T1000 (cell line): ENCODE results near the gene CNTN4.

Experiments
- DNase-seq: peaks from one replicate; lab custom pipeline; 2025; ENCODE audit warnings: mixed read lengths; lab: John Stamatoyannopoulos, UW

CNTN4 gene

GRCh38 chr3:2153053-2153452 is 54.4 kb downstream of the CNTN4 start:
- no peak for DNase-seq

DNA sequence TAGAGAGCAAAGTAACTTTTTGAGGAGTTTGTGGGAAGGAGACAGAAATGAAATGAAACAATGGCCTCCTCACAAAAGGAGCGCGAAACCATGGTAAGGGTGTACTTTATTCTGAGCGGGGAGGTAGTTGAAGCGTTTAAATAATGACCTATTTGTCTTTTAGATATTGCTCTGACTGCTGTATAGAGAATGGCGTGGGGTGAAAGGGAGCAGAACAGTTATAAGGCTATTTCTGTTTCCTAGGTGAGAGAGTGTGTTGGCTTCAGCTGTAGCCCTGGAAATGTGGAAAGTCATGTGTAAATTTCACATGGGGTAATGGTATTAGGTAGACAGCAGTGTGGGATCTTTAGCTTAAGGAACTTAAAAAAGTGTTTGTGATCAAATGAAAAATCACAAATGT is 54.9 kb downstream of the CNTN4 start:
- DNase-seq = no peak

GRCh38 chr3:2154621-2155020 is 56.0 kb downstream of the CNTN4 start:
- DNase-seq = no peak

GRCh38 chr3:2156244-2156847 is 57.7 kb downstream of the CNTN4 start:
- DNase-seq = no peak

GRCh38 chr3:2158828-2159227 is 60.2 kb downstream of the CNTN4 start:
- DNase-seq = no peak

DNA sequence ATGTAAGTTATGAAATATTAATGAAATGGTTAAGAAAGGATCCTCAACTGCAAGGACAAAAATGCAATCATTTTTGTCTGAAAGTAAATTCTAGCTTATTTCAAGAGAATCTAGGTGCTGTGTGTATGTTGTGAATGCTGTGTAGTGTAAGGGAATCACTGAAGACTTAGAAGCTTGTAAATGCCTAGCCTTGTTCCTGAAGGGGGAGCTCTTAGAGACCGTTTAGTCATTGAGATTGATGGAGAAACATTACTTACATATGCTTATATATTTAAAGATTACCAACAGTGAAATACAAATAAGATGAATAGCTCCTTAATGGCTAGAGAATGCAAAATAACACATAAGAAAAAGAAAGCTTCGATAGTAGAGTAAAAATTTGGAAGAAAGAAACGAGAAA is 67.9 kb downstream of the CNTN4 start:
- no peak for DNase-seq

GRCh38 chr3:2172561-2173171 is 74.0 kb downstream of the CNTN4 start:
- no peak for DNase-seq

GRCh38 chr3:2180634-2181033 is 82.0 kb downstream of the CNTN4 start:
- DNase-seq = no peak

DNA sequence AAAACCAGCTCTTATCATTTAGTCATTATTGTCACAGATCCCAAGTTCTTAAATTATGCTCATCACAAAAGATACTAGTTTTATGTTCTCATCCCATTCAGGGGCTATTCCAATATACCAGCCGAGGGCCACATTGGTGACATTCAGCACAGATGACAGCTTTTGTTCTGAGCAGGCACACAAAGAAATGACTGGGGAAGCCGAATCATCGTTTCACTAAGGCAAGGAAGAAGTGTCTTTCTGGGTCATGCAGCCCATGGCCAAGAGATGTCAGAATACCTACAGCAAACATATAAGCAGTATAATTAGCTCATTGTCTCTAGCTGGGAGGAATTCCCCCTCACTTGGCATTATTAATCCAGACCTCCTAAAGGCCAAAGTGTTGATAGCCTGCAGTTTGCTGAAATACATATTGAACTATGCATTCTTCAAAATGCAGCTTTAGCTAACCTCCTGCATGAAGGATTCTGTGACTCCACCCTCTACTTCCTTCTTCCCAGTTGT is 100.2 kb downstream of the CNTN4 start:
- DNase-seq = no peak

DNA sequence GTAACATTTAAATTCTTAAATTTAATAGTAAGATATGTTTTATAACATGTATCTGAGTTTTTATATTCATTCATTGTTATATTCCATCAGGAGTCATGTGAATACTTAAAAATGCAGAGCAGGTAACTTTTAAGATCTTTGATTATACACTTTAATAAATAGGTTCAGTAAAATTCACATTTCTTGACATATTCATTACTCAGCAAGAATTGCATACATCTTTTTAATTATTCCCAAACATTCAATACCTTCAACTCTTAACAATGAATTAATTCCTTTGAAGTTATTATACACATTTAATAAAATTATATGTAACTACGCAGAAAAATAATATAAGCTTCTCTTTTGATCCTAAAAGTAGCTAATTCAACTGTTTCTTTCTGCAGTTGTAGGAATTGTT is 105.4 kb downstream of the CNTN4 start:
- no peak for DNase-seq

DNA sequence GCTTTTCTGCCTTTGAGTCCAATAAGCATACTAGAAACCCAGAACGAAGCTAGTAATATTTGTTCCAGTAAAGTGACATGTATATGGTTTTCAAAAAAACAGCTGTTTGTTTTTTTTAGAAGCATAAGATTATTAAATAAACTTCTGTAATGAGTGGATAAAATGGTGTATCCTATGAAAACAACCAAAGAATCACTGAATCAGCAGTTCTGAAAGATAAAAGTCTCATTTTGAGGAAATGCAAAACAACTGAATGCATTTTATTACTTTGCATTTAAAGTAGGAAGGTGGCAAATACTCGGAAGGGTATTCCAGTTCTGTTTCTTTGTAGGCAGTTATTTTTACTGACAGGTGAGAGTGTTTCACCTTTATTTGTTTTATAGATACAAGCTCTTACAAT is 107.0 kb downstream of the CNTN4 start:
- no peak for DNase-seq

- no peak for DNase-seq
These were observed 107.9 kb downstream of the CNTN4 start for GRCh38 chr3:2206536-2206935.

DNA sequence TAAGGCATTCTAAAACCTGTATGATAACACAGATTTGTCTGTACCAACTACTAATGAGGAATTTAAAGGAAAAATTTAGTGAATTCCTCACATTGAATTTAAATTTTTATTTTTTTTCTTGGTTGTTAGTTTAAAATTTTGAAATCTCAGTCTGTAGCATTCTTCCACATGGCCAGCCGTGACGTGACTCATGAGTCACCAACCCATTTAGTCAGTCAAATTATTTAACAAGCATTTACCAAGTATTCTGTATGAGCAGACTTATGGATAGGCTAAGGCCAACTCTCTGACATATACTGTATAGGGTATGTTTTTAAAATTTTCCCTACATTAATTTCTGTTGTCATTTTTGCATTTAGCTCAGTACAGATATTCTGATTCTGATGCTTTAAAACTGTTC is 112.9 kb downstream of the CNTN4 start:
- DNase-seq = no peak

GRCh38 chr3:2212206-2212605 is 113.5 kb downstream of the CNTN4 start:
- no peak for DNase-seq

DNA sequence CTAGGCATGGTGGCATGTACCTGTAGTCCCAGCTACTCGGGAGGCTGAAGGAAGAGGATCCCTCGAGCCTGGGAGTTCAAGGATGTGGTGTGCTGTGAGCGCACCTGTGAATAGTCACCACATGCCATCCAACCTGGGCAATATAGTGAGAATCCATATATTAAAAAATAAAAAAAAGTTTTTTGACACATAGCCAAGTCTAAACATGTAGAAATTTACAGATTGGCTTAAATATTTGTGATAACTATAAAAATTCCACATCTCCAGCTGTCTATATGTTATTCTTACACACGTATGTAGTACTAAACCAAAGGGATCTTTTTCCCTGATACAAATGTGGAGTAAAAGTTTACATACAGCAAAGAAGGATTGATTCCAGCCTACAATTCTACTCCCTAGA is 119.7 kb downstream of the CNTN4 start:
- no peak for DNase-seq

DNA sequence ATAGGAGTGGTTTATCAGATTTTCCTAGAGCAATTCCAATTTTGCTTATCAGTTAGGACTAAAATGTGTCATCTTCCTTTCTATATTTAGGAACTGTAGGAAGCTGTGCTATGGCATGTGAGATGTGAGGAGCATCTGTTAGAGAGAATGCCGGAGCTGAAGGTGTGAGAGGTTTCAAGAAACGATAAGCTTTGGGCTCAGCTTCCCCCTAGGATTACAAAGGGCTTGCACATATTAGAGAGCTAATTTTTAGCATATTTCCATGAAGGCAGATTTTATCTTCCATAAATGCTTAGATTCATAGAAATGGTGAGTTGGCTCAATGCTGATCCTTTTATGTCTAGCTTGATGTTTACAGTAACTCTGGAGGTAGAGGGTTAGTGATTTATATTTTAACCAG is 120.2 kb downstream of the CNTN4 start:
- no peak for DNase-seq

DNA sequence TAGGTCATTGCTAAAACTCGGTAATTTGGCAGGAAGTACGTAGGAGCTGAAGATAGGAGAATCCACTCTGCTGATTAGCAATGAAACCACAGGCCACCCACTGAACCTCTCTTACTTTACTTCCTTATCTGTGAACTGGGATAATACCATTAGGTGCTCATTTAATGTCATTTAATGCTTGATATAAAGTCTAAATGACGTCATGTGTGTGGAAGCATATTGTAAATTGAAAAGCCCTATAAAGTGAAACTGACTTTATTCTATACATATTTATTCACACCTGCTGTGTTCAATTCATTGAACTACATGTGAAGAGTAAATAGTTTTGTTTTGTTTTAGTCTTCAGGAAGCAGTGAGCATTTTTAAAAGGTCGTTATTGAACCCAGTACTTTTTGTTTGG is 137.5 kb downstream of the CNTN4 start:
- no peak for DNase-seq

GRCh38 chr3:2244137-2244536 is 145.5 kb downstream of the CNTN4 start:
- DNase-seq = no peak

- no peak for DNase-seq
These were observed 148.4 kb downstream of the CNTN4 start for GRCh38 chr3:2246873-2247648.

- DNase-seq = no peak
These were observed 149.2 kb downstream of the CNTN4 start for GRCh38 chr3:2247831-2248230.

DNA sequence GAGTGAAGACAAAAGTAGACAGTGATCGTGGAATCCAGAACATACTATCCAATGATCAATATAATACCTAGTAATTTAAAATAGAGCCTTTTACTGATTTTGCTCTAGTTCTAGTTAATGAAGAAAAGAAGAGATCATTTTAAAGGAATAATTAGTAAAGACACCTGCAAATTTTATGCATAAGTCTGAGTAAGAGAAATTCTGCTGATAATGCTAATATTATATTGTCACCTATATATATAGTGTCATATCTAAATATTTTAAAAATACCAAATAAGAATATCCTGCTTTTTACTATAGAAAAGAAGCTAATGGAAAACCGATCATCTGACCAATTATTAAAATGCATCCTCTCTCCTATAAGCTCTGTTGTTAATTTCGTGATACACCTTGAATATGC is 152.1 kb downstream of the CNTN4 start:
- DNase-seq = no peak

DNA sequence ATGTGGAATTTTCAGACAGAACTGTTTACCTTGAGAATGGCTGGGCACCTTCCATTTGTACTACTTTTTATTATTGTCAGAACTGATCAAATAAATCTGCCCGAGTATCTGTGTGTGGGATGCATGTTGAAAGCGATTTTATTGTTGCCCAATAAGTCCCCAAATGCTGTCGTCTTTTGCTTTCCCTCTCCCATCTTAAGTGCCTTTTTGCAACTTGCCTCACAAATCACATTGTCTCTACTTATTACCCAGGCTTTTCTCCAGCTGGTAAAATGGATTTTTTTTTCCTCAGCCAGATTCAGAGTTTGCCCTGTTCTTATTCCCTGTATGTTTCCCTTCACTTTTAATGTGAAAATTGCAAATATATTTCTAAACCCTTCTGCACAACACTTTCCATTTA is 163.1 kb downstream of the CNTN4 start:
- DNase-seq = no peak

- DNase-seq = no peak
These were observed 163.5 kb downstream of the CNTN4 start for GRCh38 chr3:2262204-2262603.
